HG03039 (cell line): ENCODE measurements around the gene C6orf136.

Source experiments
- ATAC-seq: cut with Tn5 transposase; IDR thresholded peaks from one replicate; pipeline ENCODE4 v1.9.1; 2021; ENCODE audit warnings: mild to moderate bottlenecking, moderate library complexity; ENCODE audit not compliant: unreplicated experiment

C6orf136 gene

GRCh38 chr6:30615219-30615957, 31.5 kb upstream of the C6orf136 start:
- ATAC-seq = no peak

GRCh38 chr6:30615958-30616810, 30.7 kb upstream of the C6orf136 start:
- no peak for ATAC-seq

GRCh38 chr6:30616811-30617564, 29.9 kb upstream of the C6orf136 start, which contains the start of gene PPP1R10:
TSS of gene PPP1R10 (minus strand) at chr6:30617243. CDS start at chr6:30609944, 7,299 bp downstream.
- peak; percentile 71 for ATAC-seq

- peak; percentile 69 for ATAC-seq
Measured at GRCh38 chr6:30617565-30618269, 29.2 kb upstream of the C6orf136 start, which contains the start of gene MRPS18B. TSS of gene MRPS18B (plus strand) at chr6:30617840. CDS start at chr6:30617866, 26 bp downstream.

GRCh38 chr6:30618270-30618797, 28.6 kb upstream of the C6orf136 start:
- no peak for ATAC-seq

GRCh38 chr6:30619561-30619960, 27.4 kb upstream of the C6orf136 start:
- ATAC-seq = no peak

- ATAC-seq = no peak
Measured at GRCh38 chr6:30625511-30625910, 21.4 kb upstream of the C6orf136 start.

GRCh38 chr6:30626484-30627366, 20.2 kb upstream of the C6orf136 start, which contains the start of gene ATAT1:
TSS of gene ATAT1 (plus strand) at chr6:30626874.
- ATAC-seq = peak; percentile 65

- ATAC-seq = no peak
Measured at GRCh38 chr6:30635834-30636233, 11.1 kb upstream of the C6orf136 start.

- no peak for ATAC-seq
Measured at GRCh38 chr6:30640481-30640880, 6.5 kb upstream of the C6orf136 start.

- no peak for ATAC-seq
Measured at GRCh38 chr6:30641048-30641447, 5.9 kb upstream of the C6orf136 start.

GRCh38 chr6:30643656-30644055, 3.3 kb upstream of the C6orf136 start:
- ATAC-seq = no peak

GRCh38 chr6:30644769-30645168, 2.2 kb upstream of the C6orf136 start:
- no peak for ATAC-seq

- no peak for ATAC-seq
Measured at GRCh38 chr6:30645989-30646388, 944 bp upstream of the C6orf136 start.

GRCh38 chr6:30647242-30648116, 546 bp downstream of the C6orf136 start:
- ATAC-seq = peak; percentile 65

- no peak for ATAC-seq
Measured at GRCh38 chr6:30651143-30651542, 4.2 kb downstream of the C6orf136 start.

GRCh38 chr6:30654798-30655742, 8.1 kb downstream of the C6orf136 start:
- no peak for ATAC-seq
